NCI-H1436 treated with DMSO at 0.1 percent for 48 hours (cell line): ENCODE measurements around the gene NAV2.
"Not testable (repeated sequence)": the region's sequence is repeated elsewhere in the genome, so short reads cannot be mapped to it uniquely, and the experiment has no call there.

Experiments
- DNase-seq: peaks from one replicate; lab custom pipeline; 2025; lab: John Stamatoyannopoulos, UW

The NAV2 gene

GRCh38 chr11:20003351-20003750 is 290.7 kb downstream of the NAV2 start:
- DNase-seq = peak; percentile 84

GRCh38 chr11:20004866-20005265 is 292.2 kb downstream of the NAV2 start:
- no peak for DNase-seq

- DNase-seq = peak; percentile 42
Observed at GRCh38 chr11:20005747-20006146, 293.1 kb downstream of the NAV2 start.

GRCh38 chr11:20006618-20007017 is 294.0 kb downstream of the NAV2 start:
- DNase-seq = not testable (repeated sequence)

GRCh38 chr11:20007386-20007785 is 294.7 kb downstream of the NAV2 start:
- no peak for DNase-seq

GRCh38 chr11:20008190-20008870 is 295.7 kb downstream of the NAV2 start:
- DNase-seq = no peak

GRCh38 chr11:20008871-20009644 is 296.4 kb downstream of the NAV2 start:
- DNase-seq = no peak

- DNase-seq = no peak
Observed at GRCh38 chr11:20010156-20010850, 297.7 kb downstream of the NAV2 start.

- DNase-seq = no peak
Observed at GRCh38 chr11:20010851-20011225, 298.2 kb downstream of the NAV2 start.

GRCh38 chr11:20011307-20011951 is 298.8 kb downstream of the NAV2 start:
- DNase-seq = peak; percentile 43

GRCh38 chr11:20013346-20014066 is 300.9 kb downstream of the NAV2 start:
- no peak for DNase-seq

- DNase-seq = no peak
Observed at GRCh38 chr11:20014067-20014402, 301.4 kb downstream of the NAV2 start.

- no peak for DNase-seq
Observed at GRCh38 chr11:20015101-20015500, 302.5 kb downstream of the NAV2 start.

GRCh38 chr11:20015529-20016427 is 303.1 kb downstream of the NAV2 start:
- no peak for DNase-seq

- no peak for DNase-seq
Observed at GRCh38 chr11:20016526-20016925, 303.9 kb downstream of the NAV2 start.

GRCh38 chr11:20017320-20017719 is 304.7 kb downstream of the NAV2 start:
- DNase-seq = no peak

GRCh38 chr11:20020198-20020597 is 307.6 kb downstream of the NAV2 start:
- no peak for DNase-seq

GRCh38 chr11:20020716-20021115 is 308.1 kb downstream of the NAV2 start:
- no peak for DNase-seq

- DNase-seq = no peak
Observed at GRCh38 chr11:20021212-20021611, 308.6 kb downstream of the NAV2 start.

- no peak for DNase-seq
Observed at GRCh38 chr11:20021771-20022362, 309.2 kb downstream of the NAV2 start.
